ENCODE measurements around the gene RUNX1. TPM values are rescaled to one million over a fixed set of nuclear protein-coding genes. Genes with fewer than 3 reads are reported as not detected.

The RUNX1 gene
- 7.4 to 9.2 TPM (median 8.7 TPM) in 5 replicates for total RNA-seq (2022; extraction: Qiagen RNA extraction)

DNA sequence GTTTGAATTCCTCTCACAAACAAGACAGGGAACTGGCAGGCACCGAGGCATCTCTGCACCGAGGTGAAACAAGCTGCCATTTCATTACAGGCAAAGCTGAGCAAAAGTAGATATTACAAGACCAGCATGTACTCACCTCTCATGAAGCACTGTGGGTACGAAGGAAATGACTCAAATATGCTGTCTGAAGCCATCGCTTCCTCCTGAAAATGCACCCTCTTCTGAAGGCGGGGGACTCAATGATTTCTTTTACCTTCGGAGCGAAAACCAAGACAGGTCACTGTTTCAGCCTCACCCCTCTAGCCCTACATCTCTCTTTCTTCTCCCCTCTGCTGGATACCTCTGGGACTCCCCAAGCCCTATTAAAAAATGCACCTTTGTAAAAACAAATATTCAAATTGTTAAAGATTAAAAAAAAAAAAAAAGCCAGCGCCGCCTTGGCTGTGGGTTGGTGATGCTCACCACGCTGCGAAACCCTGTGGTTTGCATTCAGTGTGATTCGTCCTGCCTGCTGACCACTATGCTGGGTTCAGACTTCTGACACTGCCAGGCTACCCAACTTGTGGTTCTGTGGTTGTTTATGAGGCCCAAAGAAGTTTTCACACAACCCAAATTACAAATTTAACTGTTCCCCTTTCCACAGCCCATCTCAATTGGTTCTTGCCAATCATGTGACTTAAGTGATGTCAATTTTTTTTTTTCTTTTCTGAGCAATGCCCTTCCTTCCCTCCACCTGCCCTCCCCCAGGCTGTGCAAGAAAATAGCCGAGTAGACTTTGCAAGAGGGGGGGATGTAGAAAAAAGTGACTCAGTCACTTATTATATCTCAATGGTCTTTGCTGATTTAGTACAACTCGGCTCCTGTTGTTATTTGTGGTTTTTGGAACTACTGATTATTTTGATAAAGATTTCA lies at the start of gene RUNX1:
TSS of gene RUNX1 (minus strand) at position 597 of the 912 bp plus-strand sequence.

Data from A549 treated with Hydrocortisone at 1 μM for 4 hours (cell line).